Activated T-cell treated with anti-CD3 and anti-CD28 coated beads, Interleukin-2, amount 50 U/mL, for 48 hours (primary cell): Measurements from ENCODE around the gene KASH5.

ENCODE experiments used
- DNase-seq, 2 experiments: peaks; one replicate each; pipeline ENCODE4 v3.0.0-alpha.2; 2020

The KASH5 gene

GRCh38 chr19:49422407-49423070, 34.5 kb downstream of the KASH5 start:
- peak; percentile 63 to 74 for DNase-seq

GRCh38 chr19:49423071-49423984, 35.3 kb downstream of the KASH5 start, which contains the start of gene PTH2:
TSS of gene PTH2 (minus strand) at chr19:49423441. CDS start at chr19:49423339, 102 bp downstream.
- DNase-seq, result no peak

GRCh38 chr19:49423985-49424303, 35.9 kb downstream of the KASH5 start:
- DNase-seq, result no peak

- DNase-seq, result no peak
These were observed 37.1 kb downstream of the KASH5 start, which contains the start of gene GFY for GRCh38 chr19:49425178-49425577. TSS of gene GFY (plus strand) at chr19:49425388. CDS start at chr19:49426431, 1,043 bp downstream.

GRCh38 chr19:49425922-49426592, 38.0 kb downstream of the KASH5 start:
- DNase-seq, result peak; percentile 60 to 65

- DNase-seq, result no peak
These were observed 39.3 kb downstream of the KASH5 start for GRCh38 chr19:49427339-49427738.

- no peak for DNase-seq
These were observed 40.0 kb downstream of the KASH5 start for GRCh38 chr19:49427855-49428546.

GRCh38 chr19:49428547-49429451, 40.8 kb downstream of the KASH5 start:
- no peak for DNase-seq

- no peak for DNase-seq
These were observed 42.2 kb downstream of the KASH5 start for GRCh38 chr19:49430172-49430677.

GRCh38 chr19:49430678-49431329, 42.8 kb downstream of the KASH5 start:
- peak; percentile 56 to 61 for DNase-seq

GRCh38 chr19:49431330-49431749, 43.3 kb downstream of the KASH5 start:
- DNase-seq, result peak; percentile 57 to 65

GRCh38 chr19:49432141-49433073, 44.4 kb downstream of the KASH5 start:
- DNase-seq, result peak in 1 of 2 experiments; percentile 55

- no peak for DNase-seq
These were observed 45.3 kb downstream of the KASH5 start for GRCh38 chr19:49433240-49433901.

GRCh38 chr19:49434907-49435583, 47.0 kb downstream of the KASH5 start:
- DNase-seq, result no peak

GRCh38 chr19:49435670-49436069, 47.6 kb downstream of the KASH5 start:
- no peak for DNase-seq

- DNase-seq, result peak; percentile 75 to 81
These were observed 48.5 kb downstream of the KASH5 start for GRCh38 chr19:49436381-49437017.

GRCh38 chr19:49437231-49437630, 49.2 kb downstream of the KASH5 start:
- no peak for DNase-seq

- no peak for DNase-seq
These were observed 50.2 kb downstream of the KASH5 start for GRCh38 chr19:49438261-49438660.
